GM03348 (cell line): Measurements from ENCODE around the gene IGLL5.

Experiments used
- DNase-seq: peaks from one replicate; pipeline ENCODE4 v3.0.0; 2012; ENCODE audit warnings: low spot score

The IGLL5 gene

DNA sequence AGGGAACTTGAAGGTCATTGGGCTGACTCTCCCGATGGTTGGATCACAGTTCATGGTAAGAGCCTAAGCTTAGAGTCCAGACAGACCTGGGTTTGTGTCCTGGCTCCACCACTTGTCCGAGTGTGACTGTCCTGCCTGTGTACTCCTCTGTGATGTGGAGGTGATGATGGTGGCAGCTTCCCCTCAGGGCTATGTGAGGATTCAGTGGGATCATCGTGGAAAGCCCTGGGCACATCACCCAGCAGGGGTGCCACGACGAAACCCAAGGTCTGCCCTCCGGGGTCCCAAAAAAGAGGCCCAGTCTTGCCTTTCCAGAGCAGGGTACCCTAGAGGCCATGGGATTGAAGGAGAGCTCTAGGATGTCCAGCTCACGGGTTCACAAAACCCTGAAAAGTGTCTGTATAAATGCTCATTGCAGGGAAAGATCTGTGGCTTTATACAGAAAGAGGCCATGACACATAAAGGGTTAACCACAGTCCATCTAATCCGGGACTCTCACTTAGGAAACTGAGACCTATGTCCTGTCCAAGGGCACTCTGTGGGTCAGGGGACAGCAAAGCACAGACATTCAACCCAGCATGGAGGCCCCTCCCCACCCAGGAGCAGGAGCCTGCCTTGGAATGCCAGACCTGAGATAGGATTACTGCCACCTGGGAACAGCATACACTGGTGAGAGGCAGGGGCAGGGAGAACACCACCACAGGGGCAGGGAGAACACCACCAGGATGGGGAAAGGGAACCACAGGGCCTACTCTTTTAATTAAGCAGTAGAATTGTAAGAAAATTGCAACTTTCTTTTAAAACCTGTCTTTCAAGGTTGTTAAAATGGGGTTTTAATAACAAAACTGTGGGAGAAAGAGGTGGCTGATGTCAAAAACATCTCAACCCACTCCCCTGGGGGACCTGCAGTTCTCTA lies 51.3 kb downstream of the IGLL5 start:
- no peak for DNase-seq

DNA sequence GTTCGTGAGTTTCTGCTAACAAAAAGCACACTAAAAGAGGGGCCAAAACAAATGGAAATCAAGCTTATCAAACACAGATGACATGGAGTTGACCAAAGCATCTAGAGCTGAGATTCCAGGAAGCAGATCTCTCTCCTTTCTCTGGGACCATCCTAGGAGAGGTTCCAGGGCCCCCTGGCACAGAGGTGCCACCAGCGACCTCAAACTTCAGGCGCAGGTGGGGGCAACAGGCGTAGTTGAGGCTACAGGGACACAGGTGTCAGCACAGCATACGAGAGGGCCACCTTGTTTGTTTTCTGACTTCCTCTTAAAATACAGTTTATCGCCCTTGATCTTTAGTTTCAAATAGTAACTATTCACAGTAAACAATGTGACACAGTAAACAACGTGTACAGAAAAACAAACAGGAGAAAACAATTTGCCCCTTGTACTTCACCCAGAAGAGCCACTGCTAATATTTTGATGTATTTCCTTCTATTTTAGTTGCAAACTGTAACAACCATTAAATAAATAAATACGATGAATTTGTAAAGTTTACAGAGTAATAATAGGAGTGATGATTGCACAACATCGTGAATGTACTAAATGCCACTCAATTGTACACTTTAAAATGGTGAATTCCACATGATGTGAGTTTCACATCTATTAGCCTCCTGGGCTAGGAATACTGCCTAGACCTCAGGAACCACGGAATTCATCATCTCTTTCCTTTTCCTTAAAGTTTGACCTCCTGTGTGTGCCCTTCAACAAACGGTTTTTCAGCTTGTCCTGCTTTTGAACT lies 52.2 kb downstream of the IGLL5 start:
- no peak for DNase-seq

DNA sequence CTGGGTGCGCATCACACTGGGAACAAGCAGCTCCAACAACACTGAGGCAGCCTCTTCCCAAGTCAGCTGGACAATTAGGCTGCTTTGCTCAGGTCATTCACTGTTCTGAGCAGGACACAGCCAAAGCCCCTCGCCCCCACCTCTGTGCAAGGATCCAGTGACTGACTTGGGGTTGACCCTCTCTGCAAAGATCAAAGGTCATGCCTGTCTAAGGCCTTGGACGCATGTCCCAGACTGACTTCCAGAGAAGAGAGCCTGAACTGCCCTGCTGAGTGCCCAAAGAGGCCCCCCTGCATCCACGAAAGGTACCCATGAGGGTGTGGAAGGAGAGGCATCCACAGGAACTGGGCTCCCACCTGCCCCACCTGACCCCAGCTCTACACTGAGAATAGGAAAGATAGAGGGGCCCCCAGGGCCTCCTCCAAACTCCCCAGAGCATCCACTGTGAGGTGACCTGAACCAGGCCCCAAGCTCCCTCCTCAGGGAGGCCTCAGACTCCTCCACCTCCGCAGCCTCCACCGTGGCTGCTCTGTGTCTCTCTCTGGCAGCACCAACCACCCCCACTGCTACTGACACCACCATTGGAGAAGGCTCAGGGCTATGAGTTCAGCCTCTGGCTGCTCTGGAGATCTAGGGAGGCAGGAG lies 53.5 kb downstream of the IGLL5 start:
- DNase-seq, result no peak

DNA sequence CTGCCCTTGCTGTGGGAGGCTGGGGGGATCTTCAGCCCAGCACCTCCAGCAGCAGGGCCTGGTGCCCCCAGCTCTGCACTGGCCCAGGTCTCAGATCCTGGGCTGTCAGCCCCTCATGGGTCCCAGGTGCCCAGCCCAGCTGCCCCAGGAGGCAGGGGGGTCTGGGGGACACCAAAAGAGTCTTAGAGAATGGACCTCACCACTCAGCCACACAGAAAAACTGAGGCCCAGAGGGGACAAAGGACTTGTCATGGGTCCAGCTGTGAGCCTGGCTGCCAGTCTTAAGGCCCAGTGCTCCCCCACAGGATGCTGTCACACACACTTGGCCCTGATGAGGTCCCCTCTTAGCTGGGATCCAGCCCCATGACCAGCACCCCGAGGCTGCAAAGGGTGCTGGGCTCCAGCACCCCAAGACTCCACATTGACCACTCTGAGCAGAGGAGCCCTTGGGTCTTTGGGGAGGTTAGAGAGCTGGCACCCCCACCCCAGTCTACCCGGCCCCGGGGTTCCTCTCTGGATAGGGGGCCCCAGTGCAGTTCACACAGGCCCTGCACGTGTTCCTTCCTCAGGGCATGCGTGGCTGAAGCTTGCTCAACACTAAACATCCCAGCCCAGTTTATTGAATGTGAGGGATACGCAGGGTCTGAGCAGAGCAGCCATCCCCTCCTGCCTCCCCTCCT lies 54.4 kb downstream of the IGLL5 start:
- no peak for DNase-seq

DNA sequence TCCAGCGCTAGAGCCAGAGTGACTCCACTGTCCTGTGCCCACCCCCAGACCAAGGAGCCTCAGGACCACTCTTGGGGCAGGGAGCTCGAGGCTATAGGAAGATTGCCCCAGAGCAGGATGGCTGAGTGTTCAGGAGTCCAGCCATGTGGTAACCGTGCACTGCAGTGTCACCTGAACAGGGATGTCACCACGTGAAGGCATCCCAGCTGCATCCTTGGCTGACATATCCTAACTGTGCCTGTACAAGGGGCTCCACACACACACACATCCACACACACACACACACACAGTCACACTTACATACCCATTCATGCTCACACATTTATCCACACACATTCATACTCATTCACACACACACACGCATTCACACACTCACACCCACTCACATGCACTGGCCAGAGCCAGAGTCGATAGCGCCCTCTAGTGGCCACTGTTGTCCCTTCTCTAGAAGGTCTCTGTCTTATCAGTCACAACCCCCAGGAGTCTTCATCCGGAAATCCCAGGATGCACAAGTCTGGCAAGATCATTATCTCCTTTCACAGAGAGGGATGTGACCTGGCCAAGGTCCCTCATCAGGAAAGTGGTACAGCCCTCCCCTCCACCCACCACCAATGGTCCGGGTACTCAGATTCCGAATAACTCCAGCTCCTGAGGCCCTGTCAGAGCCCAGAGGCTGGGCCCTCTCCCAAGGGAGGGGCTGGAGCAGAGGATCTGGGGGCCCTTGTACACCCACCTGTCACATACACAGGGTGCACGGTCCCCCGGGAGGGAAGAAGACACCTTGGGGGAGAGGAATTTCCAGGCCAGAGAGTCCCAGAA lies 55.1 kb downstream of the IGLL5 start:
- DNase-seq, result peak; percentile 69

DNA sequence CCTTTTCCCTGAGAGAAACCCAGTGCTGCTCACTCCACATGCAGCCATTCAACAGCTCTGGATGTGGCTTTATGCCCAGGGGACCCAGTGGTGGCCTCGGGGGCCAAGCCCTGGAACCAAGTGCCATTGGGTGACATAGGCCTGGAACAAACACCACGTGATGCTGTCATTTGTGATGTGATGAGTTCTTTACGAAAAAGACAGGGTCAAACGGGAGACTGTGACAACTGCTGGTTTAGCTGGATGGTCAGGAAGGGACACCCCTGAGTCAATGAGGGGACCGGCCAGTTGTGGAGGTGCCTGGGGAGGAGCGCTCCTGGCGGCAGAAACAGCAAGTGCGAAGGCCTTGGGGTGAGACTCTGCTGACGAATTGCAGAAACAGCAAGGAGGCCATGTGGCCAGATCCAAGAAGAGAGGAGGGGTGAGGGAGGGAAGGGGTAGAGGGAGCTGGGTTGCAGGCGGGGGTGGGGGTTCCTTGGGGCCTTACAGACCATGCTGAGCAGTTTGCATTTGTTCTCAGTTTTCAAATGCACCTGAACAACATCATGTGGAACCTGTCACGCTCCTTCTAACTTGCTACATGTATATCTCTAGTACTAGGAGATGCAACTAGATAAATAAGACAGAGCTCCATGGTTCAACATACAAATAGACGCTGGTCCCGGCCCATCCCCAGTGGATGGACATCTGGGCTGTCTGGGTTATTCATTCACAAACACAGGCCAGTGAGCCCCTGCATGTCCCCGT lies 56.1 kb downstream of the IGLL5 start:
- DNase-seq, result peak; percentile 9

DNA sequence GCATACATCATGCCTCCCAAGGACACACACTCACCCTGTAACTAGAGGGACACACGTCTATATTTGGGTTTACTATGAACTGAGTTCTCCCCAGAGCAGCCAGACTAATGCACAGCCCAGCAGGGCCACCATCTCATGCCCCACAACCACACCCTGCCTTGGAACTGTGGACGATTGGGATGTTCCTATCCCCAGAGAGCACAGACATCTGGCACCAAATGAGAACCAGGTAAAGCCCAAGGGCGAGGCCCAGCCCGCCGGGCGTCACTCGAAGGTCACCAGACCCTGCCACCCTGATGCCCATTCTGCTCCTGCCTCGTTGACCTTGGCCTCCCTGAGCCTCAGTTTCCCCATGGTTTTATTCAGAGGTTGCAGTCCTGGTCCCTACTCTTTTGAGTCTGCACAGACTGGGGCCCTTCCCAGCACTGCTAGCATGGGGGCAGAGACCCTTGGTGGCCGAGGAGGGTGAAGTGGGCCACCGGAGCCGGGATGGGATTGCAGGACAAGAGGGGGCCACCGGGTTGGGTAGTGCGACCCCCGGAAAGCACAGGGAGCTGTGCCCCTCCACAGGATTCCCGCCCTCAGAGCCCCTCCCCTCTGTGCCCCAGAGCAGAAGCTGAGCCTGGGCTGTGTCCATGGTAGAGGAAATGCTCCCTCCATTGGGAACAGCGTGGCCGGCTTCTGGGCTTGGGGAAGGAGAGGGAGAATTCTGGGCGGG lies 56.8 kb downstream of the IGLL5 start:
- DNase-seq, result peak; percentile 6

DNA sequence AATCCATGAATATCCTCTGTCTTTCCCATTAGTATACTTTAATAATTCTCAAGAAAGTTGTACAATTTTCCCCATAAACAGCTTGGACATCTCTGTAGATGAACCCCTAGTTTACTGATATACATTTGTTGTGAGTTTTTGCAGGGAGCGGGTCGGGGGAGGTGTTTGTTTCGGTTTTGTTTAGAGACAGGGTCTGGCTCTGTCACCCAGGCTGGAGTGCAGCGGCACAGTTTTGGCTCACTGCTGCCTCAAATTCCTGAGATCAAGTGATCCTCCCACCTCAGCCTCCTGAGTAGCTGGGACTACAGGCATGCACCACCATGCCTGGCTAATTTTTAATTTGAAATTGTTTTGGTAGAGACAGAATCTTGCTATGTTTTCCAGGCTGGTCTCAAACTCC lies 57.6 kb downstream of the IGLL5 start:
- no peak for DNase-seq
